IPS DF 4.7 (cell line): Measurements from ENCODE around the gene CSPG4.
"Not testable (repeated sequence)": the region's sequence is repeated elsewhere in the genome, so short reads cannot be mapped to it uniquely, and the experiment has no call there.

Experiments used
- DNase-seq: peaks from one replicate; pipeline ENCODE4 v3.0.0-alpha.2; 2013; ENCODE audit warnings: low spot score; ENCODE audit errors: extremely low read depth

The CSPG4 gene

GRCh38 chr15:75742346-75742745, 29.7 kb upstream of the CSPG4 start:
- DNase-seq = not testable (repeated sequence)

DNA sequence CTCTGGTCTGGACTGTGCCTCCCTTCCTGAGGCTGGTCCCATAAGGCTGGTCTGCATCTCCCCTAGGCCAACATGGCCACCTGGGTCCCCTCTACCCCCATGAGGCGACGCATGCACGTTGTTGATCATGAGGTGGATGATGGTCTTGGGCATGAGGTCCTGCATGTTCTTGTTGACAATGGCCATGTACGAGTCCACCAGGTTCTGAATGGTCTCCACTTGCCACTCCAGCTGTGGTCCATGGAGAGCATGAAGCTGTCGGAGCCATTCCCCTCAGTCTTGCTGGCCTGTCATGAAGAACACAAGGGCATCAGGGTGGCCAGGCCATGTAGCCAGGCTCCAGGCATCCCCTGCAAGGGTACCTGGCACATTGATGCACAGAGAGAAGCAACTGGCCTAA, 27.1 kb upstream of the CSPG4 start:
- no peak for DNase-seq

DNA sequence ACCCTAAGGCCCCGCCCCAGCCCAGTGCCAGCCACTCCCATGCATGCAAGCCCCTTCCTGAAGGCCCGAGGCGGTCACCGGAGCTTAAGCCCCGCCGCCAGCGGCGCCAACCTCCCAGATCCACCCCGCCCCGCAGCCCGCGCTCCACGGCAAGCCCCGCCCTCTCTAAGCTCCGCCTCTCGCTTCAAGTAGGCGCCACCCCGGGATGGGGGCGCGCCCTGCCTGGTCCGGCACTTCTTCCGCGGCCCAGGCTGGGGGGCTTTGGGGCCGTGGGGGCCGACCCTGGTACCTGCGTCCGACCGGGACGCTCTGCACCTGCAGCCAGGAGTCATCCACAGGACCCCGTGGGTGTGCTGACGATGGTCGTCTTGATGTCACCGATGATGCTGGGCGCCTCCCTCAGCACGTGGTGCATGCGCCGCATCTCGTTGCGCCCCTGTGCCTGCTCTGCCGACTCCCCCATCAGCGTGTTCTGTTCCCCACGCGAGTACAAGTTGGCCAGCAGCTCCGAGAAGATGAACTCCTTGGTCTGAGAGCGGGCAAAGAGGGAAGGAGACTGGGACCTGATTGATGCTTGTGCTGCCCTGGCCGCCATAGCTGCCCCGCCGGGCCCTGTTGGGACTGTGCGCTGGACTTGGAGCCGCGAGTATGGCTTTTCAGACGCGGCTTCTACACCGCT, 26.1 kb upstream of the CSPG4 start:
- no peak for DNase-seq

GRCh38 chr15:75738014-75738646, 25.5 kb upstream of the CSPG4 start:
- no peak for DNase-seq

- DNase-seq = not testable (repeated sequence)
Measured at GRCh38 chr15:75737116-75738013, 24.7 kb upstream of the CSPG4 start.

DNA sequence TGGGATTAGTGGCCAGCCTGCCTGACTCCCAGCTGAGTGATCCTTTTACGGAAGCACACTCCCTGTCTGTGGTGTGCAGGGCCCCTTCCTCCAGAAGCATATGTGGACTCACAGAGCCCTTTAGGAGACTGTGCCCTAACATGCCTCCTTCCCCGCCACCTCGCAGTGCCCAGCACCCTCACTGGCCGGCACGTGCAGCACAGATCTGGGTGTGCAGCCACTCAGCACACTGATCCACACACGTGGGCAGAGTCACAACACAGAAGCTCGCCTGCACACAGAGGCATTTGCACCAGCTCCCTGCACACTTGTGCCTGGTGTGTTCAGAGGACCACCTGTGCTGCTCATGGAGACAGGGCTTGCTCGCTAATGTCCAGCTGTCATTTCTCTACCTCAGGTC, 23.6 kb upstream of the CSPG4 start:
- DNase-seq = no peak

DNA sequence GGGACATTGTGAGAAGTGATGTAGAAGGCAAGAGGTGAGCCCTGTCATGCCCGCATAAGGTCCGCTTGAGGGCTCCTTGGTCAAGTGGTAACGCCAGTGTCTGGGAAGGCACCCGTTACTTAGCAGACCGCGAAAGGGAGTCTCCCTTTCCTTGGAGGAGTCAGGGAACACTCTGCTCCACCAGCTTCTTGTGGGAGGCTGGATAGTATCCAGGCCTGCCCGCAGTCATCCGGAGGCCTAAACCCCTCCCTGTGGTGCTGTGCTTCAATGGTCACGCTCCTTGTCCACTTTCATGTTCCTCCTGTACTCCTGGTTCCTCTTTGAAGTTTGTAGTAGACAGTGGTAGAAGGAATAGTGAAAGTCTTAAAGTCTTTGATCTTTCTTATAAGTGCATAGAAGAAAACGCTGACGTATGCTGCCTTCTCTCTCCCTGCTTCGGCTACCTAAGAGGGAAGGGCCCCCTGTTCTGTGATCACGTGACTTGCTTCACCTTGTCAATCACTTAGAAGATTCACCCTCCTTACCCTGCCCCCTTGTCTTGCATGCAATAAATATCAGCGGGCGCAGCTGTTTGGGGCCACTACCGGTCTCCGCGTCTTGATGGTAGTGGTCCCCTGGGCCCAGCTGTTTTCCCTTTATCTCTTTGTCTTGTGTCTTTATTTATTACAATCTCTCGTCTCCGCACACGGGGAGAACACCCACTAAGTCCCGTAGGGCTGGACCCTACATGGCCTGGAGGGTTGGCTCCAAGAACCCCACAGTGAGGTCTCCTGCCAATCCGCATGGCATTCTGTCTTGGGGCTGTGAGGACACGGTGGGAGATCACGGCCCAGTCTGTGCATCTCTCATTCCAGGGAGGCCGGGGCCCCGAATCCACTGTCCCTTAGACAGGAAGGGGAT, 22.5 kb upstream of the CSPG4 start:
- not testable (repeated sequence) for DNase-seq

DNA sequence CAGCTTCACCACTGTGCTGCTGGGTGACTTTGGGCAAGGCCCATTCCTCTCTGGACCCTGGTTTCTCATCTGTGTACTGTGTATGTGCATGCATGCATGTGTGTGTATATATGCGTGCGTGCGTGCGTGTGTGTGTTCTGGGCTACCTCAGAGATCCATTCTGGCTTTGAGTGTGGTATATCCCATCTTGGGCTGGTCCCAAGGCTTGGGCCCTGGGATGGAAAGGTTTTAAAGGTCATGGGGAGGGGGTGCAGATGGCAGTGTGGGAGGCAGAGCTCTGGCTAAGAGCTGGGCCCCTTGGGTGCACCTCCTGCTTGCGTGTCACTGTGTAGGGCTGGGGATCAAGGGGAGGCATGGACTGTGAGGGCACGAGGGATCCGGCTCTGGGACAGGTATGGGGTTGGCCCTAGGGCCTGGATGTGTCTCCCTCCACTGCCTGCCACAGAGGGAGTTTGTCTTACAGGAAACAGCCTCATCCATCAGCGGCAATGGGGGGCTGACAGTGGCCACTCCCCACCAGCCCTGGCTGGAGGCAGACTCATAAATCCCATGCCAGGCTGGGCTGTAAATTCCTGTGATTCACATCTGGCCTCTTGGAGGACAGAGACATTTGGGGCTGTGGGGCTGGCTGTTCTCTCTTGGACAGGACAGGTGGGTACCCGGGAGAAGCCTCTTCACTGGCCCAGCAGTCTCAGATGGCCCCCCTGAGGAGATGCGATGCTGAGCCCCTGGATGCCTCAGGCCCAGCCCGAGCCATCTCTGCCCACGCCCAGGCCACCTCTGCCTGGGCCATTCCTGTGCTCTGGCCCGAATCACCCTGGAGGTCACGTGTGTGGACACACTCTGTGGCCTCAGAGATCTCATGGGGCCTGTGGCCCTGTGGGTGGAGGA, 21.4 kb upstream of the CSPG4 start:
- DNase-seq = no peak

GRCh38 chr15:75732809-75733451, 20.3 kb upstream of the CSPG4 start:
- no peak for DNase-seq

- DNase-seq = no peak
Measured at GRCh38 chr15:75732177-75732808, 19.6 kb upstream of the CSPG4 start.

GRCh38 chr15:75731248-75732151, 18.9 kb upstream of the CSPG4 start:
- DNase-seq = no peak

GRCh38 chr15:75730376-75731247, 18.0 kb upstream of the CSPG4 start:
- not testable (repeated sequence) for DNase-seq

- no peak for DNase-seq
Measured at GRCh38 chr15:75729326-75730069, 16.9 kb upstream of the CSPG4 start.

DNA sequence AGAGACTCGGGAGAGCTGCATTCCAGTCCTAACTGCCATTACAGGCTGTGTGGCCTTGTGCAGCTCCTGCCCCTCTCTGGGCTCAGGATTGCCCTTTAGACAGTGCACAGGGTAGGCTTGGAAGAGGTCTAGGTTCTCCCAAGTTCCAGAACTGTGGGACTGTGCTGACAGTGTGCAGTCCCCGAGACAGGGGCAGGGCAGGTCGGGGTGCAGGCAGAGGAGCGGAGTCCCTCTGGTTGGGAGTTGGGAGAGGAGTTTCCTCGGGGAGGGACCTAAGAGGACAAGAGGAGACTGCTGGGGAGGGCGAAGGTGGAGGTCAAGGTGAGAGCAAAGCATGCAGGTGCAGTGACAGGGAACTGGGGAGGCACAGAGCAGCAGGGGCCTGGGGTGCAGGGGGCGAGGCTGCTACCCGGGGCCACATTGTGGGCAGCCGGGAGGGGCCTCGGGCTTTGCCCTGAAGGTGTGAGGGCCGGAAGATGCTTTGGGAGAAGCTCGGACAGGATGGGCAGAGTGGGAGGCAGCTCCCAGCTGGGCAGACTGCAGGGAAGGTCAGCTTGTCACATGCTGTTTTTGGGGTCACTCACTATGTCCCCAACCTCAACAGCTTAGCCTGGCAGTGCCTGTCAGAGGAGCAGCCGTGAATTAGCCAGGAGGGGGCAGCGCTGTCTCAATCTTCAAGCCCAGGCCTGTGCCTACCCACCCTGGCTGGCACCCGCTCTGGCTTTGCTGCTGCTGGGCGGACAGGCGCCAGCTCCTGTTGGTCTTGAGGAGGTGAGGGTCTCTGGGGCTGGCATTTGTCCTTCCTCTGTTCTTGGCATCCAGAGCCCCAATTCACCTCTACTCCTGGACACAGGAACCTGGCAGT, 15.4 kb upstream of the CSPG4 start:
- DNase-seq = no peak

DNA sequence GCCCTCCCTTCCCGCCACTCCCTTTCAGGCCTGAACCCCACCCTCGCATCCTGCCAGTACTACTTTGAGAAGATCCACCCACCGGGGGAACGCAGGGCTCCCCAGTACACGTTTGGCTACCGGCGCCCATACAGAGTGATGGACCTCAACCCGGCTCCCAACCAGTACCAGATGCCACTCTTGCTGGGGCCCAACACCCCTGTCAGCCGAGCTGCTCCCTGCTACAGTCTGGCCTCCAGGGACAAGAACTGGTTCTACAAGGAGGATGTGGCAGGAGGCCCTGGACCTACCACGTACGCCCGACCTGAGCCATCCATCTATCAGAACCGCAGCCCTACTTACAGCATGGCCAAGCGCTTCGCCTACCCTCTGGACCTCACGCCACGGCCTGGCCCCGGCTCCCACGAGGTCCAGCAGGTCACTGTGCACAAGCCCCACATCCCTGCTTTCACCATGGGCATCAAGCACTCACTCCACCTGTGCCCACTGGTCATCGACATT, 14.4 kb upstream of the CSPG4 start:
- no peak for DNase-seq
